SK-N-SH (cell line): ENCODE results near the gene ERC1. TPM values are rescaled to one million over a fixed set of nuclear protein-coding genes. Genes with fewer than 3 reads are reported as not detected.
A peak's percentile ranks its signal among the peaks of the same experiment; 100 is the strongest.

Experiments used
- CTCF ChIA-PET: fragments of 300-600, 350-600 bp; formaldehyde crosslinking; extraction: SDS; loops from one replicate; lab custom pipeline; 2021; lab: Yijun Ruan, JAX
- POLR2A ChIA-PET: fragments of 350-600 bp; sonication (Branson Sonifier 250); formaldehyde crosslinking; extraction: SDS; loops from one replicate; lab custom pipeline; 2020; ENCODE audit warnings: antibody characterized with exemption, inconsistent platforms; lab: Yijun Ruan, JAX
- DNase-seq: peaks from one replicate; pipeline ENCODE4 v3.0.0; 2012
- H2AFZ ChIP-seq: fragments of 200-600 bp; sonication (generic); 2 replicates; pipeline ENCODE4 v1.8.1; 2016; ENCODE audit warnings: antibody characterized with exemption, mild to moderate bottlenecking, low read depth
- H3F3A ChIP-seq: fragments of 200-600 bp; sonication (generic); replicated peaks from 2 replicates; pipeline ENCODE3; 2016; ENCODE audit warnings: antibody characterized with exemption, mild to moderate bottlenecking; ENCODE audit not compliant: insufficient read depth
- H3K27ac ChIP-seq, 2 experiments: fragments of 200-500 bp in 1 of 2; fragments of 200-600 bp in 1 of 2; sonication (Bioruptor generic) in 1 of 2; sonication (generic), shearing (Covaris generic) in 1 of 2; 2 replicates each; pipeline versions ENCODE4 v1.5.1 to v1.6.1; 2014 to 2016; ENCODE audit warnings: low read depth in 2 of 2, inconsistent platforms in 1 of 2, low read length in 1 of 2, mild to moderate bottlenecking in 1 of 2, mixed read lengths in 1 of 2
- H3K27me3 ChIP-seq: fragments of 200-600 bp; sonication (generic), shearing (Covaris generic); 2 replicates; pipeline ENCODE4 v1.6.1; 2016; ENCODE audit warnings: mixed run types; ENCODE audit not compliant: insufficient read depth
- H3K36me3 ChIP-seq, 2 experiments: fragments of 200-500 bp in 1 of 2; fragments of 200-600 bp in 1 of 2; sonication (Bioruptor generic) in 1 of 2; sonication (generic) in 1 of 2; replicated peaks in 1 of 2; 2 replicates each; pipeline versions ENCODE3 to v1.5.1; 2014 to 2016; ENCODE audit warnings: low read length in 1 of 2, mild to moderate bottlenecking in 1 of 2; ENCODE audit not compliant: insufficient read depth in 2 of 2, control insufficient read depth in 1 of 2
- H3K4me1 ChIP-seq, 2 experiments: fragments of 200-500 bp in 1 of 2; fragments of 200-600 bp in 1 of 2; sonication (Bioruptor generic) in 1 of 2; sonication (generic), shearing (Covaris generic) in 1 of 2; 2 replicates each; pipeline versions ENCODE4 v1.5.1 to v1.6.1; 2014 to 2016; ENCODE audit warnings: low read depth in 1 of 2, low read length in 1 of 2, mixed run types in 1 of 2; ENCODE audit not compliant: insufficient read depth in 2 of 2, control insufficient read depth in 1 of 2
- H3K4me2 ChIP-seq: fragments of 200-600 bp; sonication (generic), shearing (Covaris generic); 2 replicates; pipeline ENCODE4 v1.6.1; 2017; ENCODE audit warnings: mixed run types
- H3K4me3 ChIP-seq, 2 experiments: fragments of 200-500 bp in 1 of 2; fragments of 200-600 bp in 1 of 2; sonication (Bioruptor generic) in 1 of 2; sonication (generic), shearing (Covaris generic) in 1 of 2; 2 replicates each; pipeline versions ENCODE4 v1.5.1 to v1.8.1; 2014 to 2016; ENCODE audit warnings: low read depth in 2 of 2, inconsistent platforms in 1 of 2, low read length in 1 of 2, mild to moderate bottlenecking in 1 of 2, mixed read lengths in 1 of 2, moderate library complexity in 1 of 2
- H3K79me2 ChIP-seq: fragments of 200-600 bp; sonication (generic); 2 replicates; pipeline ENCODE4 v1.8.1; 2017; ENCODE audit warnings: mild to moderate bottlenecking; ENCODE audit not compliant: insufficient read depth
- H3K9ac ChIP-seq: fragments of 200-600 bp; sonication (generic); 2 replicates; pipeline ENCODE4 v1.6.1; 2017; ENCODE audit warnings: mixed run types
- H3K9me2 ChIP-seq: fragments of 200-600 bp; sonication (generic); 2 replicates; pipeline ENCODE4 v1.6.1; 2017; ENCODE audit warnings: mixed run types
- H3K9me3 ChIP-seq: fragments of 200-600 bp; sonication (generic); 2 replicates; pipeline ENCODE4 v1.6.1; 2017; ENCODE audit warnings: mixed run types, mild to moderate bottlenecking, moderate library complexity
- H4K20me1 ChIP-seq: fragments of 200-600 bp; sonication (generic); 2 replicates; pipeline ENCODE4 v1.6.1; 2017; ENCODE audit warnings: mild to moderate bottlenecking, mixed run types; ENCODE audit not compliant: insufficient read depth
- CHD2 ChIP-seq: fragments of 150-350 bp; IDR thresholded peaks from 2 replicates; pipeline ENCODE4 v1.6.1; 2018; ENCODE audit warnings: low read length; ENCODE audit not compliant: partially characterized antibody
- ELF1 ChIP-seq: IDR thresholded peaks from 2 replicates; pipeline ENCODE4 v1.4.0; 2012
- EP300 ChIP-seq, 2 experiments: IDR thresholded peaks; 2 replicates each; pipeline versions ENCODE4 v1.4.0 to v1.6.1; 2012; ENCODE audit warnings: borderline replicate concordance in 1 of 2, low read depth in 1 of 2, low read length in 1 of 2
- EZH2phosphoT487 ChIP-seq: fragments of 200-600 bp; sonication (generic); IDR thresholded peaks from 2 replicates; pipeline ENCODE4 v1.6.1; 2017; ENCODE audit warnings: low read depth, mixed run types, mild to moderate bottlenecking, antibody characterized with exemption, moderate library complexity, borderline replicate concordance
- FOSL2 ChIP-seq: IDR thresholded peaks from 2 replicates; pipeline ENCODE4 v1.4.0; 2012; ENCODE audit warnings: low read depth, mild to moderate bottlenecking, moderate library complexity, borderline replicate concordance
- FOXM1 ChIP-seq: IDR thresholded peaks from 2 replicates; pipeline ENCODE4 v1.4.0; 2012; ENCODE audit warnings: low read depth, mild to moderate bottlenecking
- GABPA ChIP-seq: IDR thresholded peaks from 2 replicates; pipeline ENCODE4 v1.4.0; 2012; ENCODE audit warnings: low read depth, mild to moderate bottlenecking
- GATA2 ChIP-seq: sonication (generic); formaldehyde crosslinking; IDR thresholded peaks from 2 replicates; pipeline ENCODE4 v1.5.0; 2020; ENCODE audit warnings: mild to moderate bottlenecking, missing genetic modification reagents
- JUND ChIP-seq: IDR thresholded peaks from 2 replicates; pipeline ENCODE4 v1.4.0; 2012
- MAX ChIP-seq: IDR thresholded peaks from 2 replicates; pipeline ENCODE4 v1.4.0; 2012; ENCODE audit warnings: low read depth
- MEF2A ChIP-seq: IDR thresholded peaks from 2 replicates; pipeline ENCODE4 v1.4.0; 2012; ENCODE audit warnings: low read depth, borderline replicate concordance
- NFIC ChIP-seq: IDR thresholded peaks from 2 replicates; pipeline ENCODE4 v1.4.0; 2012; ENCODE audit warnings: borderline replicate concordance
- NRF1 ChIP-seq: IDR thresholded peaks from 2 replicates; pipeline ENCODE4 v1.6.1; 2012; ENCODE audit warnings: low read depth, mild to moderate bottlenecking, low read length
- POLR2AphosphoS5 ChIP-seq: IDR thresholded peaks from 2 replicates; pipeline ENCODE4 v1.6.1; 2012; ENCODE audit warnings: low read depth, low read length
- RAD21 ChIP-seq: IDR thresholded peaks from 2 replicates; pipeline ENCODE4 v1.6.1; 2012; ENCODE audit warnings: mild to moderate bottlenecking, low read length
- RCOR1 ChIP-seq: fragments of 150-350 bp; IDR thresholded peaks from 2 replicates; pipeline ENCODE4 v1.6.1; 2017; ENCODE audit warnings: antibody characterized with exemption, low read length
- RFX5 ChIP-seq: IDR thresholded peaks from 2 replicates; pipeline ENCODE4 v1.6.1; 2012; ENCODE audit warnings: mild to moderate bottlenecking, improper control_type of control experiment, low read length
- SMC3 ChIP-seq: IDR thresholded peaks from 2 replicates; pipeline ENCODE4 v1.6.1; 2012; ENCODE audit warnings: low read depth, low read length, improper control_type of control experiment
- TAF1 ChIP-seq: IDR thresholded peaks from 2 replicates; pipeline ENCODE4 v1.6.1; 2012; ENCODE audit warnings: low read depth, mild to moderate bottlenecking, low read length, moderate library complexity, borderline replicate concordance
- TCF12 ChIP-seq: IDR thresholded peaks from 2 replicates; pipeline ENCODE4 v1.4.0; 2012
- TEAD4 ChIP-seq: IDR thresholded peaks from 2 replicates; pipeline ENCODE4 v1.4.0; 2012; ENCODE audit warnings: mild to moderate bottlenecking, borderline replicate concordance; ENCODE audit not compliant: insufficient read depth
- USF1 ChIP-seq: IDR thresholded peaks from 2 replicates; pipeline ENCODE4 v1.4.0; 2012; ENCODE audit warnings: low read depth, borderline replicate concordance
- YY1 ChIP-seq: IDR thresholded peaks from 2 replicates; pipeline ENCODE4 v1.4.0; 2012; ENCODE audit warnings: low read depth, mild to moderate bottlenecking
- WGBS: methylation state at CpG from one replicate; pipeline ENCODE4 v1.1.6; 2017; ENCODE audit warnings: low lambda C conversion rate; 5-methylcytosine and 5-hydroxymethylcytosine counted together
- polyA plus RNA-seq, 3 experiments: library from polyadenylated mRNA; depleted of rRNA; stranded (reverse); fragments of >200 nt; gene quantifications; 2 replicates each; pipeline ENCODE4 v1.2.3, GENCODE V29; 2012
- TF ChIP-seq, protein P1 (sequence below): IDR thresholded peaks from 2 replicates; pipeline ENCODE4; 2012
- TF ChIP-seq, protein P2 (sequence below): fragments of 150-350 bp; IDR thresholded peaks from 2 replicates; pipeline ENCODE4 v1.6.1; 2017; ENCODE audit warnings: antibody characterized with exemption, low read length, low read depth, borderline replicate concordance

Gene ERC1
- polyA plus RNA-seq, 1 of the 3 experiments (the other 2 are of a cell fraction), result 7.5 TPM

GRCh38 chr12:1184402-1184801, 193.4 kb downstream of the ERC1 start:
- peaks cover 51% of the 10 kb centered on the region for H3F3A ChIP-seq
- no peaks in the 10 kb centered on the region for H3K9me2 ChIP-seq
- peaks cover 7% of the 10 kb centered on the region; the same call in 1 of the 2 replicates for H3K79me2 ChIP-seq
- no peaks in the 10 kb centered on the region for H4K20me1 ChIP-seq
- TF ChIP-seq, protein P1, sequence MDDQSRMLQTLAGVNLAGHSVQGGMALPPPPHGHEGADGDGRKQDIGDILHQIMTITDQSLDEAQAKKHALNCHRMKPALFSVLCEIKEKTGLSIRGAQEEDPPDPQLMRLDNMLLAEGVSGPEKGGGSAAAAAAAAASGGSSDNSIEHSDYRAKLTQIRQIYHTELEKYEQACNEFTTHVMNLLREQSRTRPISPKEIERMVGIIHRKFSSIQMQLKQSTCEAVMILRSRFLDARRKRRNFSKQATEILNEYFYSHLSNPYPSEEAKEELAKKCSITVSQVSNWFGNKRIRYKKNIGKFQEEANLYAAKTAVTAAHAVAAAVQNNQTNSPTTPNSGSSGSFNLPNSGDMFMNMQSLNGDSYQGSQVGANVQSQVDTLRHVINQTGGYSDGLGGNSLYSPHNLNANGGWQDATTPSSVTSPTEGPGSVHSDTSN, result peak; percentile 48; the same call in 1 of the 2 replicates
- TF ChIP-seq GATA2 (CRISPR knock-in tag), result no peak
- no peak for TF ChIP-seq FOXM1
- TF ChIP-seq, protein P2, sequence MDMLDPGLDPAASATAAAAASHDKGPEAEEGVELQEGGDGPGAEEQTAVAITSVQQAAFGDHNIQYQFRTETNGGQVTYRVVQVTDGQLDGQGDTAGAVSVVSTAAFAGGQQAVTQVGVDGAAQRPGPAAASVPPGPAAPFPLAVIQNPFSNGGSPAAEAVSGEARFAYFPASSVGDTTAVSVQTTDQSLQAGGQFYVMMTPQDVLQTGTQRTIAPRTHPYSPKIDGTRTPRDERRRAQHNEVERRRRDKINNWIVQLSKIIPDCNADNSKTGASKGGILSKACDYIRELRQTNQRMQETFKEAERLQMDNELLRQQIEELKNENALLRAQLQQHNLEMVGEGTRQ, result no peak
- no peak for TF ChIP-seq RAD21
- TF ChIP-seq EZH2phosphoT487, result no peak
- peak in 1 of 2 experiments; percentile 83; a peak in 1 of 4 replicates for TF ChIP-seq EP300 (IDR thresholded peaks at IDR 0.05; ENCODE audit: borderline replicate concordance in 1 of 2, low read depth in 1 of 2, low read length in 1 of 2)
- TF ChIP-seq USF1, result no peak
- peak; percentile 54 for TF ChIP-seq TCF12
- TF ChIP-seq JUND, result peak; percentile 43
- no peak for TF ChIP-seq NRF1
- no peak for TF ChIP-seq NFIC
- no peak for TF ChIP-seq TAF1
- TF ChIP-seq GABPA, result no peak
- TF ChIP-seq YY1, result no peak
- peak; percentile 41; the same call in 1 of the 2 replicates for TF ChIP-seq TEAD4
- TF ChIP-seq MEF2A, result peak; percentile 91
- TF ChIP-seq RCOR1, result no peak
- TF ChIP-seq POLR2AphosphoS5, result peak; percentile 27; the same call in 1 of the 2 replicates
- TF ChIP-seq CHD2, result no peak
- no peak for TF ChIP-seq ELF1
- no peak for TF ChIP-seq MAX
- no peak for TF ChIP-seq RFX5
- TF ChIP-seq SMC3, result no peak
- peak; percentile 13; the same call in 1 of the 2 replicates for TF ChIP-seq FOSL2
- H3K27ac ChIP-seq, result peak overlapping the region in 1 of 2 experiments; percentile 90; a peak in 2 of 4 replicates
- peaks cover 0 to 35% of the 10 kb centered on the region in 2 experiments; a peak in 2 of 4 replicates for H3K4me1 ChIP-seq
- ChIA-PET CTCF (interaction anchor here (1.2 kb wide), 1 partner anchor 66 kb away, joined by 3 read pairs; no protein-coding TSS in a partner anchor), POLR2A (no interaction called here)
- no peak overlapping the region for H3K4me3 ChIP-seq
- H3K4me2 ChIP-seq, result peak overlapping the region; percentile 54
- DNase-seq, result no peak
- no peaks in the 10 kb centered on the region for H3K27me3 ChIP-seq
- H3K9ac ChIP-seq, result peak overlapping the region; percentile 56; the same call in 1 of the 2 replicates
- no peaks in the 10 kb centered on the region for H3K9me3 ChIP-seq
- WGBS, result 45% methylated on average over 2 of the region's 2 CpGs
- H2AFZ ChIP-seq, result no peak overlapping the region
- H3K36me3 ChIP-seq, result peaks cover 20 to 45% of the 10 kb centered on the region in 2 experiments
